Hepatocyte (in vitro differentiated cells): ENCODE measurements around the gene PPP1R12A.
"Not testable (repeated sequence)": the region's sequence is repeated elsewhere in the genome, so short reads cannot be mapped to it uniquely, and the experiment has no call there.

Experiments used
- CTCF ChIP-seq: fragments of 200-600 bp; sonication (generic); IDR thresholded peaks from 2 replicates; pipeline ENCODE4 v1.5.1; 2016; ENCODE audit warnings: antibody characterized with exemption, mild to moderate bottlenecking; ENCODE audit not compliant: poor library complexity
- EZH2 ChIP-seq: fragments of 200-600 bp; sonication (generic); IDR thresholded peaks from 2 replicates; pipeline ENCODE4 v1.6.1; 2016; ENCODE audit warnings: antibody characterized with exemption, mild to moderate bottlenecking, borderline replicate concordance
- EZH2phosphoT487 ChIP-seq: fragments of 200-600 bp; sonication (generic); IDR thresholded peaks from one replicate; pipeline ENCODE4 v1.6.1; 2018; ENCODE audit warnings: antibody characterized with exemption, mild to moderate bottlenecking, low read depth, moderate library complexity; ENCODE audit not compliant: unreplicated experiment, severe bottlenecking

DNA sequence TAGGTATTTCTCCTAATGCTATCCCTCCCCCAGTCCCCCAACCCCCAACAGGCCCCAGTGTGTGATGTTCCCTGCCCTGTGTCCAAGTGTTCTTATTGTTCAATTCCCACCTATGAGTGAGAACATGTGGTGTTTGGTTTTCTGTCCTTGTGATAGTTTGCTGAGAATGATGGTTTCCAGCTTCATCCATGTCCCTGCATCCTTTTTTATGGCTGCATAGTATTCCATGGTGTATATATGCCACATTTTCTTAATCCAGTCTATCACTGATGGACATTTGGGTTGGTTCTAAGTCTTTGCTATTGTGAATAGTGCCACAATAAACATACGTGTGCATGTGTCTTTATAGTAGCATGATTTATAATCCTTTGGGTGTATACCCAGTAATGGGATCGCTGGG is 7.9 kb upstream of the PPP1R12A start:
- not testable (repeated sequence) for TF ChIP-seq CTCF, EZH2phosphoT487, EZH2
